Measurements from ENCODE around the gene R3HDM2. TPM values are rescaled to one million over a fixed set of nuclear protein-coding genes. Genes with fewer than 3 reads are reported as not detected.

Gene R3HDM2
- total RNA-seq, 1 experiment from 2014 or later, result 45.4 TPM

DNA sequence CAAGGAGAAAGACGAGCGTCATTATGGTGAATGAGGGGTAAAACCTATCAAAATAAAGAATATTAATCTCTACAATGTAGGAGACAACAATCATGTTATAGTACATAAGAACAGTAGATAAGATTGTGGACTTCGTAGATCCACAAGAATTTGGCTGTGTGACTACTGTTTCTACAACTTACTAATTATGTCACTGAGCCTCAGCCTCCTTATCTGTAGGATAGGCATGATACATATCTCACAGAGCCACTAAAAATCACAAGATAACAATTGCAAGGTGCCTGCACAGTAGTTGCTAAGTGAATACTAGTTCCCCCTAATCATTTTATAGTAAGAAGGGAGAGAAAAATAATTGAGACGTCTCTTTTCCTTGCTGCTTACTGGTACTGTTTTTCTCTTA lies 101.6 kb downstream of the R3HDM2 start:
- no TSS peak for BruUV-seq (replicated peaks)
- H4K20me1 ChIP-seq (ENCODE audit: insufficient read depth), result no peaks in the 10 kb centered on the region

DNA sequence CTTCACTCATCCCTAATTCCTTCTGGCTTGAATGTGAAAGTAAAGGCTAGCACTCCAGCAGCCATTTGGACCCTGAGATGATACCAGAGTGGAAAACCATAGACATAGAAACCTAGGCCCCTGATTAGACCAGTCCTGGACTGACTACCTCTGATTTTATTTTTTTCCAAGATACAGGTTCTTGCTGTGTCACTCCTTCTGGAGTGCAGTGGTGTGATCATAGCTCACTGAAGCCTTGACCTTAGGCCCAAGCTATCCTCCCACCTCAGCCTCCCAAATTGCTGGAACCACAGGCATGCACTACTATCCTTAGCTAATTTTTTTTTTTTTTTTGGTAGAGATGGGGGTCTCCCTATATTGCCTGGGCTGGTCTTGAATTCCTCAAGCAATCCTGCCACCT lies 105.4 kb downstream of the R3HDM2 start:
- RAD21 ChIA-PET (ENCODE audit: low non-redundant PET in 1 of 2, low total read pairs in 2 of 2, uncharacterized antibody in 2 of 2, unreplicated experiment in 2 of 2), result no interaction called here
- no peaks in the 10 kb centered on the region for H3K27me3 ChIP-seq (ENCODE audit: insufficient read depth, low read length)
- ATAC-seq (no peak), DNase-seq (ENCODE audit: low read depth, low spot score) (no peak)
- H3K4me1 ChIP-seq (ENCODE audit: control insufficient read depth in 1 of 2, insufficient read depth in 2 of 2, low read length in 2 of 2), result no peaks in the 10 kb centered on the region
- no peak overlapping the region for H3K9ac ChIP-seq (ENCODE audit: low read length)
- H3K36me3 ChIP-seq (ENCODE audit: control insufficient read depth in 1 of 2, insufficient read depth in 2 of 2, low read length in 2 of 2), result no peaks in the 10 kb centered on the region
- no peaks in the 10 kb centered on the region for H4K20me1 ChIP-seq (ENCODE audit: insufficient read depth)
- POLR2A ChIA-PET, result no interaction called here
- H3K4me2 ChIP-seq (ENCODE audit: low read length), result no peak overlapping the region
- BruUV-seq (replicated peaks), result no TSS peak
- intact Hi-C loops (cut with micrococcal nuclease), result no loop called here
- no peak overlapping the region for H3K4me3 ChIP-seq (replicated peaks in 1 of 2; ENCODE audit: low read depth in 1 of 2, low read length in 2 of 2)
- CTCF ChIA-PET, result interaction anchor here (1.3 kb wide), 1 partner anchor 18 kb away, joined by 4 read pairs; no protein-coding TSS in a partner anchor
- no peak overlapping the region for H3K27ac ChIP-seq (ENCODE audit: low read depth, low read length)
- H2AFZ ChIP-seq (ENCODE audit: low read depth, low read length, poor library complexity, severe bottlenecking), result no peak overlapping the region
- H3K79me2 ChIP-seq (ENCODE audit: insufficient read depth, low read length), result no peaks in the 10 kb centered on the region
- no peaks in the 10 kb centered on the region for H3K9me3 ChIP-seq (ENCODE audit: control insufficient read depth in 1 of 2, insufficient read depth in 1 of 2, low read depth in 1 of 2, low read length in 2 of 2)
- TF ChIP-seq EZH2 (IDR thresholded peaks at IDR 0.05), result no peak
- no peak for TF ChIP-seq YY1 (IDR thresholded peaks at IDR 0.05; ENCODE audit: extremely low read depth, insufficient replicate concordance, low read depth, low read length)
- no peak for TF ChIP-seq ELF1 (IDR thresholded peaks at IDR 0.05; ENCODE audit: borderline replicate concordance, low read depth)
- no peaks in the 10 kb centered on the region for H3K9me2 ChIP-seq (ENCODE audit: insufficient read depth)

More for the DNA sequence above, 101.6 kb downstream of the R3HDM2 start:
- intact Hi-C loops (cut with micrococcal nuclease), result no loop called here
- Histone ChIP-seq H3K4me2 (ENCODE audit: low read length) (no peak overlapping the region), H2AFZ (ENCODE audit: low read depth, low read length, poor library complexity, severe bottlenecking) (no peak overlapping the region), H3K27ac (ENCODE audit: low read depth, low read length) (no peak overlapping the region), H3K9me3 (ENCODE audit: control insufficient read depth in 1 of 2, insufficient read depth in 1 of 2, low read depth in 1 of 2, low read length in 2 of 2) (no peaks in the 10 kb centered on the region), H3K27me3 (ENCODE audit: insufficient read depth, low read length) (no peaks in the 10 kb centered on the region), H3K4me3 (replicated peaks in 1 of 2; ENCODE audit: low read depth in 1 of 2, low read length in 2 of 2) (no peak overlapping the region), H3K36me3 (ENCODE audit: control insufficient read depth in 1 of 2, insufficient read depth in 2 of 2, low read length in 2 of 2) (no peaks in the 10 kb centered on the region), H3K9ac (ENCODE audit: low read length) (no peak overlapping the region), H3K4me1 (ENCODE audit: control insufficient read depth in 1 of 2, insufficient read depth in 2 of 2, low read length in 2 of 2) (no peaks in the 10 kb centered on the region), H3K79me2 (ENCODE audit: insufficient read depth, low read length) (no peaks in the 10 kb centered on the region), H3K9me2 (ENCODE audit: insufficient read depth) (no peaks in the 10 kb centered on the region)
- DNase-seq (ENCODE audit: low read depth, low spot score), result no peak
- POLR2A ChIA-PET, result no interaction called here
- ATAC-seq, result no peak
- CTCF ChIA-PET, result no interaction called here
- TF ChIP-seq, protein P1, sequence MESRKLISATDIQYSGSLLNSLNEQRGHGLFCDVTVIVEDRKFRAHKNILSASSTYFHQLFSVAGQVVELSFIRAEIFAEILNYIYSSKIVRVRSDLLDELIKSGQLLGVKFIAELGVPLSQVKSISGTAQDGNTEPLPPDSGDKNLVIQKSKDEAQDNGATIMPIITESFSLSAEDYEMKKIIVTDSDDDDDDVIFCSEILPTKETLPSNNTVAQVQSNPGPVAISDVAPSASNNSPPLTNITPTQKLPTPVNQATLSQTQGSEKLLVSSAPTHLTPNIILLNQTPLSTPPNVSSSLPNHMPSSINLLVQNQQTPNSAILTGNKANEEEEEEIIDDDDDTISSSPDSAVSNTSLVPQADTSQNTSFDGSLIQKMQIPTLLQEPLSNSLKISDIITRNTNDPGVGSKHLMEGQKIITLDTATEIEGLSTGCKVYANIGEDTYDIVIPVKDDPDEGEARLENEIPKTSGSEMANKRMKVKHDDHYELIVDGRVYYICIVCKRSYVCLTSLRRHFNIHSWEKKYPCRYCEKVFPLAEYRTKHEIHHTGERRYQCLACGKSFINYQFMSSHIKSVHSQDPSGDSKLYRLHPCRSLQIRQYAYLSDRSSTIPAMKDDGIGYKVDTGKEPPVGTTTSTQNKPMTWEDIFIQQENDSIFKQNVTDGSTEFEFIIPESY (IDR thresholded peaks at IDR 0.05; ENCODE audit: extremely low read depth, insufficient replicate concordance, low read length), result no peak
- TF ChIP-seq TCF7L2 (IDR thresholded peaks at IDR 0.05; ENCODE audit: borderline replicate concordance, extremely low read depth, insufficient read depth, insufficient read length), result no peak
- RAD21 ChIA-PET (ENCODE audit: low non-redundant PET in 1 of 2, low total read pairs in 2 of 2, uncharacterized antibody in 2 of 2, unreplicated experiment in 2 of 2), result no interaction called here

All from HCT116 (cell line).